DOHH2 (cell line): ENCODE data around the gene CCRL2.

ENCODE experiments used
- EZH2phosphoT487 ChIP-seq: fragments of 200-600 bp; sonication (generic); IDR thresholded peaks from 2 replicates; pipeline ENCODE4 v1.6.1; 2017; ENCODE audit warnings: borderline replicate concordance, mild to moderate bottlenecking, antibody characterized with exemption, low read length, moderate library complexity, mixed read lengths
- TF ChIP-seq, protein P1 (sequence below): fragments of 200-600 bp; sonication (generic); IDR thresholded peaks from one replicate; pipeline ENCODE4 v1.5.1; 2014; ENCODE audit warnings: antibody characterized with exemption, mild to moderate bottlenecking, low read depth, low read length; ENCODE audit not compliant: poor library complexity, severe bottlenecking

DNA sequence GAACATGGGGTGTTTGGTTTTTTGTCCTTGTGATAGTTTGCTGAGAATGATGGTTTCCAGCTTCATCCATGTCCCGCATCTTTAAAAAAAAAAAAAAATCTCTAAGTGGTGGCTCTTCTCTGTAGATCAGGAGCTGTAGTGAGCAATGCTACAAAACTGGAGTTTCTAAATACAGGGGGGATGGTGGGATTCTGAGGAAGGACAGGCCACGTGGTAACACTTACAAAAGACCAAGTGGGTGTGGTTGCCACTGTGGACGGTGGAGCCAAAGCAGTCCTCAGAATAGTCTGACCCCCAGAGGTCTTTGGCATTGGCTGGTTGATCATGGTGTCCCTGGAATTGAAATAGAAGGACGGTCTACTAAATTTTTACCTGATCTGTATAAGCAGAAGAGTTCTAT, 7.7 kb downstream of the CCRL2 start:
- TF ChIP-seq, protein P1, sequence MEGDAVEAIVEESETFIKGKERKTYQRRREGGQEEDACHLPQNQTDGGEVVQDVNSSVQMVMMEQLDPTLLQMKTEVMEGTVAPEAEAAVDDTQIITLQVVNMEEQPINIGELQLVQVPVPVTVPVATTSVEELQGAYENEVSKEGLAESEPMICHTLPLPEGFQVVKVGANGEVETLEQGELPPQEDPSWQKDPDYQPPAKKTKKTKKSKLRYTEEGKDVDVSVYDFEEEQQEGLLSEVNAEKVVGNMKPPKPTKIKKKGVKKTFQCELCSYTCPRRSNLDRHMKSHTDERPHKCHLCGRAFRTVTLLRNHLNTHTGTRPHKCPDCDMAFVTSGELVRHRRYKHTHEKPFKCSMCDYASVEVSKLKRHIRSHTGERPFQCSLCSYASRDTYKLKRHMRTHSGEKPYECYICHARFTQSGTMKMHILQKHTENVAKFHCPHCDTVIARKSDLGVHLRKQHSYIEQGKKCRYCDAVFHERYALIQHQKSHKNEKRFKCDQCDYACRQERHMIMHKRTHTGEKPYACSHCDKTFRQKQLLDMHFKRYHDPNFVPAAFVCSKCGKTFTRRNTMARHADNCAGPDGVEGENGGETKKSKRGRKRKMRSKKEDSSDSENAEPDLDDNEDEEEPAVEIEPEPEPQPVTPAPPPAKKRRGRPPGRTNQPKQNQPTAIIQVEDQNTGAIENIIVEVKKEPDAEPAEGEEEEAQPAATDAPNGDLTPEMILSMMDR: no peak
- no peak for TF ChIP-seq EZH2phosphoT487
